Tibial nerve (tissue), 4 donors: ENCODE data around the gene MAPK8IP3. TPM values are rescaled to one million over a fixed set of nuclear protein-coding genes. Genes with fewer than 3 reads are reported as not detected.
"Not testable (repeated sequence)": the region's sequence is repeated elsewhere in the genome, so short reads cannot be mapped to it uniquely, and the experiment has no call there.

ENCODE experiments used
- DNase-seq, 2 donors: peaks; one replicate each; pipeline ENCODE4 v3.0.0-alpha.2; 2019; ENCODE audit warnings: low spot score in 2 of 2
- H3K27ac ChIP-seq, 4 donors: fragments of 200-600 bp; sonication (generic) in 3 of 4; one replicate each; pipeline ENCODE4 v1.5.1; 2017 to 2019; ENCODE audit warnings: mild to moderate bottlenecking in 1 of 4
- H3K27me3 ChIP-seq, 2 donors: fragments of 200-600 bp; sonication (generic) in 1 of 2; one replicate each; pipeline versions ENCODE4 v1.5.1 to v1.6.0; 2017 to 2019
- H3K36me3 ChIP-seq, 3 donors: fragments of 200-600 bp; sonication (generic); one replicate each; pipeline ENCODE4 v1.5.1; 2018 to 2019
- H3K4me1 ChIP-seq, 4 donors: fragments of 200-600 bp; sonication (generic) in 3 of 4; one replicate each; pipeline ENCODE4 v1.5.1; 2017 to 2019
- H3K4me3 ChIP-seq, 4 donors: fragments of 200-600 bp; sonication (generic) in 3 of 4; one replicate each; pipeline ENCODE4 v1.5.1; 2017 to 2019; ENCODE audit warnings: mild to moderate bottlenecking in 1 of 4, moderate library complexity in 1 of 4
- H3K9me3 ChIP-seq, 4 donors: fragments of 200-600 bp; sonication (generic) in 3 of 4; one replicate each; pipeline ENCODE4 v1.5.1; 2017 to 2019
- CTCF ChIP-seq, 5 experiments: fragments of 200-600 bp in 3 of 5; fragments of 450-650 bp in 2 of 5; sonication (generic) in 3 of 5; IDR thresholded peaks; one replicate each; pipeline ENCODE4 v1.5.1; 2016 to 2019; ENCODE audit warnings: antibody characterized with exemption in 5 of 5, mild to moderate bottlenecking in 3 of 5, moderate library complexity in 2 of 5
- EP300 ChIP-seq, 2 donors: sonication (generic); formaldehyde crosslinking; IDR thresholded peaks; one replicate each; pipeline ENCODE4 v1.6.1; 2017; ENCODE audit warnings: antibody characterized with exemption in 2 of 2, mild to moderate bottlenecking in 1 of 2
- POLR2A ChIP-seq, 2 donors: fragments of 450-650 bp; IDR thresholded peaks; one replicate each; pipeline ENCODE4 v1.6.1; 2017; ENCODE audit warnings: antibody characterized with exemption in 2 of 2, mild to moderate bottlenecking in 2 of 2, moderate library complexity in 2 of 2
- WGBS, 2 donors: methylation state at CpG; one replicate each; pipeline ENCODE4 v1.1.5; 2018; 5-methylcytosine and 5-hydroxymethylcytosine counted together
- total RNA-seq, 4 donors: library from RNA; depleted of rRNA; stranded (reverse); fragments of >200 nt; gene quantifications; one replicate each; pipeline ENCODE4 v1.1.0, GENCODE V29; 2016

The MAPK8IP3 gene
- total RNA-seq, 4 donors from 2014 or later, result 92.6 to 188 (median 99.5) TPM

GRCh38 chr16:1794908-1795666 lies 89.1 kb downstream of the MAPK8IP3 start:
- no peak for DNase-seq
- H3K4me3 ChIP-seq, result no peak overlapping the region

DNA sequence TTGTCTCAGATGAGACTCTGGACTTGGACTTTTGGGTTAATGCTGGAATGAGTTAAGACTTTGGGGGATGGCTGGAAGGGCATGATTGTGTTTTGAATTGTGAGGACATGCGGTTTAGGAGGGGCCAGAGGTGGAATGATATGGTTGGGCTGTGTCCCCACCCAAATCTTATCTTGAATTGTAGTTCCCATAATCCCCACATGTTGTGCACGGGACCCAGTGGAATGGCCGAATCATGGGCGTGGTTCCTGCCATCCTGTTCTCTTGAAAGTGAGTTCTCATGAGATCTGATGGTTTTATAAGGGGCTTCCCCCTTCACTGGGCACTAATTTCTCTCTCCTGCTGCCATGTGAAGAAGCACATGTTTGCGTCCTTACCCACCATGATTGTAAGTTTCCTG lies 93.3 kb downstream of the MAPK8IP3 start:
- H3K4me3 ChIP-seq, H3K27me3 ChIP-seq, H3K4me1 ChIP-seq, DNase-seq, H3K27ac ChIP-seq: not testable (repeated sequence)
- 87 to 92% methylated on average over 5 of the region's 5 CpGs for WGBS, 2 donors
- H3K9me3 ChIP-seq, result peaks cover 0 to 15% (median 0%) of the 10 kb centered on the region in 4 donors
- peaks cover 0 to 12% (median 0%) of the 10 kb centered on the region in 3 donors for H3K36me3 ChIP-seq

More at GRCh38 chr16:1794908-1795666, 89.1 kb downstream of the MAPK8IP3 start:
- Histone ChIP-seq H3K36me3 (peaks cover 0 to 43% (median 0%) of the 10 kb centered on the region in 3 donors), H3K9me3 (peaks cover 0 to 15% (median 0%) of the 10 kb centered on the region in 4 donors), H3K27me3 (no peaks in the 10 kb centered on the region), H3K27ac (no peak overlapping the region), H3K4me1 (peaks cover 0 to 8% (median 0%) of the 10 kb centered on the region in 4 donors)
- 85% methylated on average over 28 to 32 of the region's 32 CpGs for WGBS, 2 donors
- TF ChIP-seq POLR2A (IDR thresholded peaks at IDR 0.05) (no peak), EP300 (IDR thresholded peaks at IDR 0.05) (no peak), CTCF (IDR thresholded peaks at IDR 0.05) (no peak)

- peaks cover 0 to 17% (median 0%) of the 10 kb centered on the region in 3 donors for H3K36me3 ChIP-seq
- H3K27me3 ChIP-seq, result no peaks in the 10 kb centered on the region
- TF ChIP-seq CTCF (IDR thresholded peaks at IDR 0.05) (no peak), EP300 (IDR thresholded peaks at IDR 0.05) (no peak), POLR2A (IDR thresholded peaks at IDR 0.05) (no peak)
- H3K4me1 ChIP-seq, result no peaks in the 10 kb centered on the region
- H3K9me3 ChIP-seq, result peaks cover 0 to 15% (median 0%) of the 10 kb centered on the region in 4 donors
- H3K4me3 ChIP-seq, result no peak overlapping the region
- 81% methylated on average over 10 of the region's 10 CpGs for WGBS, 2 donors
- DNase-seq, result no peak
- no peak overlapping the region for H3K27ac ChIP-seq
These were observed 94.7 kb downstream of the MAPK8IP3 start for GRCh38 chr16:1800701-1801100.

DNA sequence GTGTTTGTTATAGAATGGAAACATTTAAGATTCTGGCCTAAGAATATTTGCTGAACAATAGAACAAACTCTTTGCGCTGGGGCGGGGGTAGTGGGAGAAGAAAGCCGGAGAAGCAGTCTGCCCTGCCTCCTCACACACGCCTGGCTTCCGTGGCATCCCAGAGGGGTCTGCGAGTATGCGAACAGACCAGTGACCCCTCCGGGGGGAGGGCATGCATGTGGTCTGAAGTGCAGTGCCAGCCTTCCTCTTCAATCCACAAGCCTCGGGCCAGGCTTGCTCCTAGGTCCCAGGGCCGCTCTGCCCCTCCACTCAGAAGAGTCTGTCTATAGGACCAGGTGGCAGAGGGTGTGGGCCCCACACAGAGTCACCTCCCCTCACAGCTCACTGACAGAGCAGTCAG lies 101.6 kb downstream of the MAPK8IP3 start:
- no peak for TF ChIP-seq EP300 (IDR thresholded peaks at IDR 0.05)
- no peak for TF ChIP-seq CTCF (IDR thresholded peaks at IDR 0.05)
- no peak for TF ChIP-seq POLR2A (IDR thresholded peaks at IDR 0.05)
- peaks cover 0 to 2% (median 0%) of the 10 kb centered on the region in 4 donors for H3K4me1 ChIP-seq
- no peak for DNase-seq
- H3K4me3 ChIP-seq, result no peak overlapping the region
- WGBS, 2 donors, result 75 to 90% methylated on average over 10 of the region's 10 CpGs
- H3K27me3 ChIP-seq, result no peaks in the 10 kb centered on the region
- no peak overlapping the region for H3K27ac ChIP-seq
- H3K9me3 ChIP-seq, result no peaks in the 10 kb centered on the region
- H3K36me3 ChIP-seq, result peaks cover 0 to 58% (median 12%) of the 10 kb centered on the region in 3 donors

DNA sequence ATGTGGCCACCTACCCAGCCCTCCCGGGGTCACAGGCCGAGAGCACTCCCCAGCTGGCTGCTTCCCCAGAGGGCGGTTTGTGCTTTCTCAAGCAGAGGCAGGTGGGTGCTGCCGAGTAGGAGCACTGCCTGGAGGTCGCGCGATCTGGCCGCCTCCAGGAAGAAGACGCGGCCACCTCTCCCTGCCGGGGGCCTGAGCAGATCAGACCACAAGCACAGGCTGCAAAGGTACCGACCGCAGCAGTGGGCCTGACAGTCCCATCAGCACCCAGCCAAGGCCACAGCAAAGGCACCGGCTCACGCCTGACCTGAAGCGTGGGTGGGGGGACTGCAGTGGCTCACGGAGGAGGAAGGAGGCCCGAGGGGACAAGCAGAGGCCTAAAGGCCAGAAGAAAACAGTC lies 102.7 kb downstream of the MAPK8IP3 start:
- WGBS, 2 donors, result 79 to 82% methylated on average over 16 to 18 of the region's 18 CpGs
- H3K4me3 ChIP-seq, result no peak overlapping the region
- H3K36me3 ChIP-seq, result peaks cover 0 to 69% (median 12%) of the 10 kb centered on the region in 3 donors
- no peaks in the 10 kb centered on the region for H3K9me3 ChIP-seq
- TF ChIP-seq CTCF (IDR thresholded peaks at IDR 0.05) (no peak), EP300 (IDR thresholded peaks at IDR 0.05) (no peak), POLR2A (IDR thresholded peaks at IDR 0.05) (no peak)
- peaks cover 0 to 9% (median 0%) of the 10 kb centered on the region in 4 donors for H3K4me1 ChIP-seq
- H3K27me3 ChIP-seq, result no peaks in the 10 kb centered on the region
- no peak for DNase-seq
- no peak overlapping the region for H3K27ac ChIP-seq
